H1 (cell line): ENCODE data around the gene PACC1. TPM values are rescaled to one million over a fixed set of nuclear protein-coding genes. Genes with fewer than 3 reads are reported as not detected.

Experiments used
- CTCF ChIA-PET: fragments of 300-600 bp; sonication (Branson Sonifier 250); formaldehyde crosslinking; loops from one replicate; lab custom pipeline; 2021; ENCODE audit not compliant: partially characterized antibody; lab: Charles Lee
- POLR2A ChIA-PET: fragments of 300-600 bp; sonication (Branson Sonifier 250); formaldehyde crosslinking; loops from one replicate; lab custom pipeline; 2021; ENCODE audit warnings: inconsistent platforms; ENCODE audit not compliant: partially characterized antibody; lab: Charles Lee
- DNase-seq, 2 experiments: peaks; one replicate each; pipeline versions ENCODE4 v3.0.0 to v3.0.0-alpha.2; 2010 to 2022; ENCODE audit warnings: low spot score in 2 of 2, low read depth in 1 of 2, mixed read lengths in 1 of 2
- FAIRE-seq: peaks from 2 replicates; lab custom pipeline; 2011; peaks lifted over from hg19 to GRCh38; lab: Jason Lieb, UNC
- H2AFZ ChIP-seq: 2 replicates; pipeline ENCODE4 v1.8.1; 2012; ENCODE audit warnings: low read length, inconsistent platforms
- H2AK5ac ChIP-seq: 2 replicates; pipeline ENCODE4 v1.6.1; 2013; ENCODE audit warnings: low read depth, low read length
- H2BK120ac ChIP-seq: replicated peaks from 2 replicates; pipeline ENCODE3; 2013; ENCODE audit warnings: low read depth, low read length, inconsistent platforms
- H2BK12ac ChIP-seq: 2 replicates; pipeline ENCODE4 v1.6.1; 2013; ENCODE audit warnings: low read depth, low read length
- H2BK15ac ChIP-seq: 2 replicates; pipeline ENCODE4 v1.6.1; 2013; ENCODE audit warnings: low read length
- H2BK20ac ChIP-seq: 2 replicates; pipeline ENCODE4 v1.6.1; 2013; ENCODE audit warnings: low read length
- H2BK5ac ChIP-seq: 2 replicates; pipeline ENCODE4 v1.6.1; 2013; ENCODE audit warnings: low read depth, low read length
- H3K14ac ChIP-seq: 2 replicates; pipeline ENCODE4 v1.6.1; 2013; ENCODE audit warnings: inconsistent platforms; ENCODE audit not compliant: insufficient read length
- H3K18ac ChIP-seq: 2 replicates; pipeline ENCODE4 v1.6.1; 2013; ENCODE audit warnings: low read length; ENCODE audit errors: extremely low read depth
- H3K23ac ChIP-seq: 2 replicates; pipeline ENCODE4 v1.6.1; 2013; ENCODE audit warnings: inconsistent platforms; ENCODE audit not compliant: insufficient read length
- H3K23me2 ChIP-seq: 2 replicates; pipeline ENCODE4 v1.6.1; 2013; ENCODE audit warnings: low read depth, low read length
- H3K27ac ChIP-seq: 2 replicates; pipeline ENCODE4 v1.6.1; 2011; ENCODE audit warnings: low read depth, low read length, inconsistent platforms
- H3K27me3 ChIP-seq, 4 experiments: replicated peaks in 1 of 4; 1 replicate in 1 of 4; 2 replicates in 3 of 4; pipeline versions ENCODE4 v1.6.1 to v1.8.1; 2011 to 2013; ENCODE audit warnings: low read length in 3 of 4, mild to moderate bottlenecking in 3 of 4, inconsistent platforms in 2 of 4, mixed read lengths in 2 of 4, moderate library complexity in 1 of 4; ENCODE audit not compliant: control insufficient read depth in 3 of 4, insufficient read depth in 3 of 4; ENCODE audit errors: extremely low read depth in 1 of 4
- H3K36me3 ChIP-seq, 4 experiments: 2 replicates each; pipeline versions ENCODE4 v1.6.1 to v1.8.1; 2011 to 2013; ENCODE audit warnings: mild to moderate bottlenecking in 4 of 4, low read length in 3 of 4, moderate library complexity in 2 of 4, control low read depth in 1 of 4, inconsistent platforms in 1 of 4; ENCODE audit not compliant: insufficient read depth in 4 of 4, control insufficient read depth in 2 of 4
- H3K4ac ChIP-seq: replicated peaks from 2 replicates; pipeline ENCODE3; 2013; ENCODE audit warnings: low read length, low read depth, mixed read lengths, inconsistent platforms; ENCODE audit not compliant: insufficient read length
- H3K4me1 ChIP-seq, 4 experiments: replicated peaks in 1 of 4; 1 replicate in 1 of 4; 2 replicates in 3 of 4; pipeline versions ENCODE4 v1.6.1 to v1.8.1; 2011 to 2013; ENCODE audit warnings: low read length in 3 of 4, inconsistent platforms in 2 of 4, mixed read lengths in 1 of 4; ENCODE audit not compliant: insufficient read depth in 4 of 4, control insufficient read depth in 3 of 4
- H3K4me2 ChIP-seq, 2 experiments: 2 replicates each; pipeline versions ENCODE4 v1.6.1 to v1.8.1; 2011 to 2013; ENCODE audit warnings: low read depth in 2 of 2, low read length in 2 of 2, control low read depth in 1 of 2, inconsistent platforms in 1 of 2, mild to moderate bottlenecking in 1 of 2; ENCODE audit not compliant: insufficient read depth in 1 of 2
- H3K4me3 ChIP-seq, 4 experiments: fragments of 200-600, 300-600 bp in 1 of 4; sonication (generic), shearing (Covaris generic), sonication (Bioruptor Twin) in 1 of 4; 2 replicates each; pipeline versions ENCODE4 v1.5.1 to v1.8.1; 2011 to 2016; ENCODE audit warnings: low read length in 4 of 4, low read depth in 3 of 4, control low read depth in 2 of 4, inconsistent platforms in 2 of 4, mild to moderate bottlenecking in 2 of 4, mixed read lengths in 1 of 4, moderate library complexity in 1 of 4; ENCODE audit not compliant: insufficient read depth in 2 of 4; ENCODE audit errors: extremely low read depth in 1 of 4
- H3K56ac ChIP-seq: replicated peaks from 2 replicates; pipeline ENCODE3; 2013; ENCODE audit warnings: low read depth, mild to moderate bottlenecking, mixed read lengths, low read length, inconsistent platforms; ENCODE audit not compliant: insufficient read length
- H3K79me1 ChIP-seq: 2 replicates; pipeline ENCODE4 v1.6.1; 2013; ENCODE audit warnings: low read depth, low read length, control low read depth
- H3K79me2 ChIP-seq, 2 experiments: 2 replicates each; pipeline versions ENCODE4 v1.6.1 to v1.8.1; 2012 to 2013; ENCODE audit warnings: low read length in 2 of 2, mild to moderate bottlenecking in 2 of 2, inconsistent platforms in 1 of 2; ENCODE audit not compliant: insufficient read depth in 2 of 2, control insufficient read depth in 1 of 2
- H3K9ac ChIP-seq, 4 experiments: replicated peaks in 1 of 4; 1 replicate in 1 of 4; 2 replicates in 3 of 4; pipeline versions ENCODE4 v1.6.1 to v1.8.1; 2011 to 2013; ENCODE audit warnings: low read depth in 3 of 4, low read length in 3 of 4, control low read depth in 2 of 4, mild to moderate bottlenecking in 2 of 4, moderate library complexity in 2 of 4, inconsistent platforms in 1 of 4; ENCODE audit errors: extremely low read depth in 1 of 4
- H3K9me3 ChIP-seq, 2 experiments: 2 replicates each; pipeline versions ENCODE4 v1.6.1 to v1.8.1; 2012 to 2013; ENCODE audit warnings: mild to moderate bottlenecking in 2 of 2, moderate library complexity in 2 of 2, control low read depth in 1 of 2, inconsistent platforms in 1 of 2, low read depth in 1 of 2, low read length in 1 of 2, mixed read lengths in 1 of 2; ENCODE audit not compliant: insufficient read depth in 2 of 2
- H4K20me1 ChIP-seq, 2 experiments: replicated peaks in 1 of 2; 2 replicates each; pipeline versions ENCODE3 to v1.8.1; 2011 to 2013; ENCODE audit warnings: inconsistent platforms in 2 of 2, low read length in 2 of 2, mild to moderate bottlenecking in 1 of 2; ENCODE audit not compliant: insufficient read depth in 2 of 2, control insufficient read depth in 1 of 2
- H4K5ac ChIP-seq: 2 replicates; pipeline ENCODE4 v1.6.1; 2013; ENCODE audit warnings: low read length, low read depth, mixed read lengths, inconsistent platforms; ENCODE audit not compliant: insufficient read length
- H4K8ac ChIP-seq: 2 replicates; pipeline ENCODE4 v1.8.0; 2013; ENCODE audit warnings: mild to moderate bottlenecking, moderate library complexity, low read length, inconsistent platforms; ENCODE audit not compliant: insufficient read depth; ENCODE audit errors: extremely low read depth
- H4K91ac ChIP-seq: replicated peaks from 2 replicates; pipeline ENCODE3; 2013; ENCODE audit warnings: low read length, mixed read lengths, inconsistent platforms; ENCODE audit not compliant: insufficient read length
- KDM1A ChIP-seq: fragments of 200-600, 300-600 bp; sonication (generic); IDR thresholded peaks from 2 replicates; pipeline ENCODE4 v1.7.1; 2016; ENCODE audit warnings: mild to moderate bottlenecking, low read length, borderline replicate concordance
- MAFK ChIP-seq: IDR thresholded peaks from 2 replicates; pipeline ENCODE4 v1.6.1; 2012; ENCODE audit warnings: low read depth, mild to moderate bottlenecking, improper control_type of control experiment, low read length
- NRF1 ChIP-seq: IDR thresholded peaks from 2 replicates; pipeline ENCODE4 v1.6.1; 2011; ENCODE audit warnings: mild to moderate bottlenecking, low read depth, low read length, improper control_type of control experiment
- PHF8 ChIP-seq: fragments of 200-600 bp; sonication (generic); conservative IDR thresholded peaks from 2 replicates; pipeline ENCODE4 v1.7.1; 2012; ENCODE audit warnings: low read depth, mild to moderate bottlenecking, inconsistent platforms, low read length, moderate library complexity
- POLR2AphosphoS5 ChIP-seq: IDR thresholded peaks from 2 replicates; pipeline ENCODE4 v1.6.1; 2011; ENCODE audit warnings: low read depth, low read length
- POU5F1 ChIP-seq: IDR thresholded peaks from 2 replicates; pipeline ENCODE4 v1.6.1; 2011; ENCODE audit warnings: low read depth, mild to moderate bottlenecking, low read length, moderate library complexity
- SIRT6 ChIP-seq: IDR thresholded peaks from one replicate; pipeline ENCODE4 v1.7.1; 2012; ENCODE audit warnings: low read length, inconsistent platforms
- SP4 ChIP-seq: IDR thresholded peaks from 2 replicates; pipeline ENCODE4 v1.6.1; 2012; ENCODE audit warnings: low read length, inconsistent platforms
- TCF12 ChIP-seq: IDR thresholded peaks from 2 replicates; pipeline ENCODE4 v1.6.1; 2011; ENCODE audit warnings: low read depth, mild to moderate bottlenecking, low read length
- USF2 ChIP-seq: IDR thresholded peaks from 2 replicates; pipeline ENCODE4 v1.6.1; 2011; ENCODE audit warnings: low read length, improper control_type of control experiment
- whole genome bisulfite sequencing, 2 experiments: shearing (Covaris generic) in 1 of 2; methylation state at CpG; one replicate each; pipeline versions ENCODE4 v1.1.6 to v1.1.7; 2013 to 2015; ENCODE audit warnings: low lambda C conversion rate in 2 of 2, mixed read lengths in 2 of 2, inconsistent platforms in 1 of 2, low coverage in 1 of 2, missing lambda C conversion rate in 1 of 2; ENCODE audit not compliant: insufficient replicate concordance in 2 of 2, insufficient coverage in 1 of 2, insufficient read length in 1 of 2; ENCODE audit errors: extremely low coverage in 1 of 2, missing lambda C conversion rate in 1 of 2; 5-methylcytosine and 5-hydroxymethylcytosine counted together
- polyA plus RNA-seq, 7 experiments: library from polyadenylated mRNA; depleted of rRNA in 3 of 7; stranded (reverse) in 5 of 7; unstranded in 2 of 7; fragments of >200 nt in 5 of 7; fragments of 200-250 nt in 2 of 7; gene quantifications; 1 replicate in 5 of 7; 2 replicates in 1 of 7; 4 replicates in 1 of 7; pipeline versions ENCODE4 v1.2.1 to v1.2.3, GENCODE V29; 2011 to 2013; ENCODE audit warnings: missing spikeins in 2 of 7, mixed read lengths in 2 of 7
- total RNA-seq: library from RNA; stranded (reverse); fragmentation: NEBNext Ultra II Directional; extraction: Animal tissue kit (Norgen Biotek cat#: 25700); gene quantifications from 2 replicates; pipeline ENCODE4 v1.2.1, GENCODE V29; 2021
- TF ChIP-seq, protein P1 (sequence below): IDR thresholded peaks from 2 replicates; pipeline ENCODE4 v1.6.1; 2012; ENCODE audit warnings: inconsistent platforms

PACC1 gene
- total and polyA plus RNA-seq, 2 of the 8 experiments (the other 6 are each of a cell fraction or from before 2014, with no cell fraction given) = 18.8 to 23.5 TPM

- Histone ChIP-seq H3K14ac (no peak overlapping the region), H2BK12ac (no peak overlapping the region), H3K4me2 (peak overlapping the region; percentile 60 to 85), H4K20me1 (no peaks in the 10 kb centered on the region), H4K8ac (no peak overlapping the region), H3K9ac (no peak overlapping the region; a peak in 2 of 7 replicates), H3K56ac (no peak overlapping the region), H4K91ac (no peak overlapping the region), H3K4ac (no peak overlapping the region), H3K36me3 (no peaks in the 10 kb centered on the region), H2BK15ac (no peak overlapping the region), H3K27ac (no peak overlapping the region), H3K79me1 (no peaks in the 10 kb centered on the region; the same call in 1 of the 2 replicates), H2BK120ac (no peak overlapping the region), H3K4me3 (peak overlapping the region; percentile 50 to 75 (median 55); a peak in 7 of 8 replicates), H3K27me3 (no peaks in the 10 kb centered on the region; a peak in 2 of 7 replicates), H2BK5ac (no peak overlapping the region), H3K9me3 (no peaks in the 10 kb centered on the region), H2BK20ac (no peak overlapping the region), H3K4me1 (peaks cover 3 to 5% (median 3%) of the 10 kb centered on the region in 4 experiments; a peak in 3 of 7 replicates), H2AFZ (no peak overlapping the region), H3K23me2 (peaks cover 2% of the 10 kb centered on the region; the same call in 1 of the 2 replicates), H4K5ac (no peak overlapping the region), H3K18ac (no peak overlapping the region), H2AK5ac (no peak overlapping the region), H3K79me2 (no peaks in the 10 kb centered on the region; a peak in 1 of 4 replicates), H3K23ac (no peak overlapping the region)
- ChIA-PET POLR2A (interaction anchor here (1.1 kb wide), 1 partner anchor 176 kb away, joined by 3 read pairs; no protein-coding TSS in a partner anchor), CTCF (interaction anchor here (0.9 to 1.9 kb wide), 3 partner anchors 17 to 23 kb away, joined by 4 to 11 read pairs (median 4); no protein-coding TSS in a partner anchor)
- no peak for FAIRE-seq
- WGBS, 2 experiments = 78% methylated on average over 13 of the region's 17 CpGs; no CpG with 5 or more reads in 1 of the 2 experiments
- DNase-seq = no peak
- TF ChIP-seq POU5F1 (no peak), USF2 (no peak), MAFK (no peak), SIRT6 (no peak), NRF1 (no peak), SP4 (no peak), TCF12 (no peak), POLR2AphosphoS5 (no peak), PHF8 (no peak), KDM1A (no peak)
- TF ChIP-seq, protein P1, sequence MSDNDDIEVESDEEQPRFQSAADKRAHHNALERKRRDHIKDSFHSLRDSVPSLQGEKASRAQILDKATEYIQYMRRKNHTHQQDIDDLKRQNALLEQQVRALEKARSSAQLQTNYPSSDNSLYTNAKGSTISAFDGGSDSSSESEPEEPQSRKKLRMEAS = no peak
These were observed 19.1 kb upstream of the PACC1 start for GRCh38 chr1:212433577-212434462.
